Lower lobe of right lung (tissue), 2 donors: Measurements from ENCODE around the gene TTPAL. TPM values are rescaled to one million over a fixed set of nuclear protein-coding genes. Genes with fewer than 3 reads are reported as not detected.
A peak's percentile ranks its signal among the peaks of the same experiment; 100 is the strongest.

Experiments used
- ATAC-seq, 2 donors: fragments of 200-7000 bp; cut with Tn5 transposase; one replicate each; pipeline ENCODE4 v1.9.1; 2020 to 2022; ENCODE audit warnings: mild to moderate bottlenecking in 2 of 2, moderate library complexity in 2 of 2
- DNase-seq: peaks from one replicate; pipeline ENCODE4 v3.0.0-alpha.2; 2020
- H3K27ac ChIP-seq: fragments of 200-600 bp; one replicate; pipeline ENCODE4 v1.8.0; 2022
- H3K27me3 ChIP-seq: fragments of 200-600 bp; one replicate; pipeline ENCODE4 v1.8.0; 2022; ENCODE audit warnings: low read depth
- H3K36me3 ChIP-seq: fragments of 200-600 bp; one replicate; pipeline ENCODE4 v1.8.0; 2022; ENCODE audit warnings: mild to moderate bottlenecking
- H3K4me1 ChIP-seq: fragments of 200-600 bp; one replicate; pipeline ENCODE4 v1.8.0; 2022
- H3K4me3 ChIP-seq: fragments of 200-600 bp; one replicate; pipeline ENCODE4 v1.8.0; 2022; ENCODE audit warnings: mild to moderate bottlenecking
- H3K9me3 ChIP-seq: fragments of 200-600 bp; one replicate; pipeline ENCODE4 v1.8.0; 2022
- CTCF ChIP-seq: fragments of 200-600 bp; IDR thresholded peaks from one replicate; pipeline ENCODE4 v1.8.0; 2022; ENCODE audit warnings: antibody characterized with exemption, mild to moderate bottlenecking
- intact Hi-C: fragments of 100-400 bp; cut with DNase I; formaldehyde crosslinking; loops from one replicate; pipeline ENCODE4 v1.11.0; 2022
- total RNA-seq: library from RNA; stranded (reverse); fragmentation: NEBNext Ultra II Directional; extraction: Animal tissue kit (Norgen Biotek cat#: 25700); gene quantifications from one replicate; pipeline ENCODE4 v1.2.1, GENCODE V29; 2021
- donor health status: DM: no; HTN: yes; CAD: no; lungs with severe emphysema.

Gene TTPAL
- total RNA-seq, 1 donor from 2014 or later: 9.6 TPM

- H3K4me3 ChIP-seq: no peak overlapping the region
- no peaks in the 10 kb centered on the region for H3K9me3 ChIP-seq
- peak overlapping the region; percentile 0 for H3K27ac ChIP-seq
- H3K27me3 ChIP-seq: no peaks in the 10 kb centered on the region
- H3K4me1 ChIP-seq: no peaks in the 10 kb centered on the region
- ATAC-seq: peak; percentile 76 to 81
- TF ChIP-seq CTCF: no peak
- intact Hi-C loops: no loop called here
- no peak for DNase-seq
- peaks cover 97% of the 10 kb centered on the region for H3K36me3 ChIP-seq
Measured at GRCh38 chr20:44495257-44495656, 19.6 kb downstream of the TTPAL start.

- ATAC-seq (no peak), DNase-seq (no peak)
- Histone ChIP-seq H3K4me1 (no peaks in the 10 kb centered on the region), H3K36me3 (peaks cover 97% of the 10 kb centered on the region), H3K27me3 (no peaks in the 10 kb centered on the region), H3K4me3 (no peak overlapping the region), H3K9me3 (no peaks in the 10 kb centered on the region), H3K27ac (peak overlapping the region; percentile 0)
- intact Hi-C loops: no loop called here
- TF ChIP-seq CTCF: no peak
Measured at GRCh38 chr20:44495802-44496481, 20.3 kb downstream of the TTPAL start.

- Histone ChIP-seq H3K4me1 (no peaks in the 10 kb centered on the region), H3K27me3 (no peaks in the 10 kb centered on the region), H3K27ac (no peak overlapping the region), H3K9me3 (no peaks in the 10 kb centered on the region), H3K36me3 (peaks cover 97% of the 10 kb centered on the region), H3K4me3 (no peak overlapping the region)
- intact Hi-C loops: no loop called here
- DNase-seq: no peak
- no peak for TF ChIP-seq CTCF
- no peak for ATAC-seq
Measured at GRCh38 chr20:44496976-44497375, 21.3 kb downstream of the TTPAL start.

- intact Hi-C loops: no loop called here
- Histone ChIP-seq H3K36me3 (peaks cover 98% of the 10 kb centered on the region), H3K27me3 (no peaks in the 10 kb centered on the region), H3K4me3 (no peak overlapping the region), H3K9me3 (no peaks in the 10 kb centered on the region), H3K27ac (no peak overlapping the region), H3K4me1 (no peaks in the 10 kb centered on the region)
- TF ChIP-seq CTCF: no peak
- no peak for ATAC-seq
- DNase-seq: no peak
Measured at GRCh38 chr20:44497761-44498160, 22.1 kb downstream of the TTPAL start.

GRCh38 chr20:44500221-44500620, 24.5 kb downstream of the TTPAL start:
- Histone ChIP-seq H3K4me1 (no peaks in the 10 kb centered on the region), H3K27ac (no peak overlapping the region), H3K4me3 (no peak overlapping the region), H3K36me3 (peaks cover 100% of the 10 kb centered on the region), H3K9me3 (no peaks in the 10 kb centered on the region), H3K27me3 (no peaks in the 10 kb centered on the region)
- intact Hi-C loops: no loop called here
- TF ChIP-seq CTCF: no peak
- ATAC-seq: no peak
- DNase-seq: no peak
